ENCODE data around the gene NPFFR1.

DNA sequence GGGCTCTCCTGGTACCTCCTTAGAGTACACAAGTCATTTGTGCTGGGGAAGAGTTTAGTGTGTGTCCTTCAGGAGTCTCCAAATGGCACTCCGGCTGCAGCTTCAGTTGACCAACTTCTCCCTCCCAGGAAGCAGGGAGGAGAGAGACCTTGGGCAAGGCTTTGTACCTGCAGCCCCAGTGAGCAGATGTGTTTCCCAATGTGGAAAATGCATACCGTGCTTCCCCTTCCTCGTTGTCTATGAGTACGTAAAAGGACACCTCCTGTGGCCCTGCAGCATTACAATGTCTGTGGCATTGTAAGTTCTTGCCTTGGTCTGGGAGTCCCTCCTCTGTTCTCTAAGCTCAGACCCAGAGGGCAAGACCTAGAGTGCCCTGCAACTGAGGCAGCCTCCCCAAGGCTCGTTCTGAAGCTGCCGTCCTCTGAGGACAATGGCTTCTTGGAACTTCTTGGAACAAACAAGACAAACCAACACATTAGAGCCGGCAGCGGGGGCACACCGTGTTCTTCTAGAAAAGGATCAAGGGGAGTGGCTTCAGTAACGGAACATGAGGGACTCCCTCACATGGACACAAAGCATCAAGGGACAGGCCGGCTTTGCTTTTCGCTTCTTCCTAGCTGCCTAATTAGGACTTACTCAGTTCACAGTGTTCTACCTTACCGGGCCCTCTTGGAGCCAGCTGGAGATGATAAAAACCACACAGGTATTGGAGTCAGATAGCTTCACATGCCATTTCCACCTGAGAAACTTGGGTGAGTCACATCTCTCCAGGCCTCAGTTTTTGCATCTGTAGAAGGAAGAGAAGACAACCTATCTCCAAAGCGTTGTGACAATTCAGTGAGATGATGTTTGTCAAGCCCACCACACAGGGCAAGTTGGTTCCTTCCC is 29.7 kb downstream of the NPFFR1 start:
- TF ChIP-seq, protein P1, sequence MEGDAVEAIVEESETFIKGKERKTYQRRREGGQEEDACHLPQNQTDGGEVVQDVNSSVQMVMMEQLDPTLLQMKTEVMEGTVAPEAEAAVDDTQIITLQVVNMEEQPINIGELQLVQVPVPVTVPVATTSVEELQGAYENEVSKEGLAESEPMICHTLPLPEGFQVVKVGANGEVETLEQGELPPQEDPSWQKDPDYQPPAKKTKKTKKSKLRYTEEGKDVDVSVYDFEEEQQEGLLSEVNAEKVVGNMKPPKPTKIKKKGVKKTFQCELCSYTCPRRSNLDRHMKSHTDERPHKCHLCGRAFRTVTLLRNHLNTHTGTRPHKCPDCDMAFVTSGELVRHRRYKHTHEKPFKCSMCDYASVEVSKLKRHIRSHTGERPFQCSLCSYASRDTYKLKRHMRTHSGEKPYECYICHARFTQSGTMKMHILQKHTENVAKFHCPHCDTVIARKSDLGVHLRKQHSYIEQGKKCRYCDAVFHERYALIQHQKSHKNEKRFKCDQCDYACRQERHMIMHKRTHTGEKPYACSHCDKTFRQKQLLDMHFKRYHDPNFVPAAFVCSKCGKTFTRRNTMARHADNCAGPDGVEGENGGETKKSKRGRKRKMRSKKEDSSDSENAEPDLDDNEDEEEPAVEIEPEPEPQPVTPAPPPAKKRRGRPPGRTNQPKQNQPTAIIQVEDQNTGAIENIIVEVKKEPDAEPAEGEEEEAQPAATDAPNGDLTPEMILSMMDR (conservative IDR thresholded peaks at IDR 0.05; ENCODE audit: low read length) = no peak
- no peak for TF ChIP-seq EZH2phosphoT487 (IDR thresholded peaks at IDR 0.05; ENCODE audit: borderline replicate concordance, low read depth, low read length)
